Endometrial microvascular endothelial cells (primary cell): Measurements from ENCODE around the gene NINJ1. TPM values are rescaled to one million over a fixed set of nuclear protein-coding genes. Genes with fewer than 3 reads are reported as not detected.

Experiments used
- in situ Hi-C: cut with HindIII; loops from 2 replicates; pipeline ENCODE4 v1.10.0; 2017; ENCODE audit warnings: low sequenced_read_pairs, low pct_unique_long_range_greater_than_20kb; ENCODE audit errors: inconsistent ontology term
- total RNA-seq: library from RNA; depleted of rRNA; stranded (reverse); fragments of >200 nt; gene quantifications from one replicate; pipeline ENCODE4 v1.2.3, GENCODE V29; 2015; ENCODE audit errors: inconsistent ontology term

NINJ1 gene
- total RNA-seq, 1 donor from 2014 or later, result 76.0 TPM

DNA sequence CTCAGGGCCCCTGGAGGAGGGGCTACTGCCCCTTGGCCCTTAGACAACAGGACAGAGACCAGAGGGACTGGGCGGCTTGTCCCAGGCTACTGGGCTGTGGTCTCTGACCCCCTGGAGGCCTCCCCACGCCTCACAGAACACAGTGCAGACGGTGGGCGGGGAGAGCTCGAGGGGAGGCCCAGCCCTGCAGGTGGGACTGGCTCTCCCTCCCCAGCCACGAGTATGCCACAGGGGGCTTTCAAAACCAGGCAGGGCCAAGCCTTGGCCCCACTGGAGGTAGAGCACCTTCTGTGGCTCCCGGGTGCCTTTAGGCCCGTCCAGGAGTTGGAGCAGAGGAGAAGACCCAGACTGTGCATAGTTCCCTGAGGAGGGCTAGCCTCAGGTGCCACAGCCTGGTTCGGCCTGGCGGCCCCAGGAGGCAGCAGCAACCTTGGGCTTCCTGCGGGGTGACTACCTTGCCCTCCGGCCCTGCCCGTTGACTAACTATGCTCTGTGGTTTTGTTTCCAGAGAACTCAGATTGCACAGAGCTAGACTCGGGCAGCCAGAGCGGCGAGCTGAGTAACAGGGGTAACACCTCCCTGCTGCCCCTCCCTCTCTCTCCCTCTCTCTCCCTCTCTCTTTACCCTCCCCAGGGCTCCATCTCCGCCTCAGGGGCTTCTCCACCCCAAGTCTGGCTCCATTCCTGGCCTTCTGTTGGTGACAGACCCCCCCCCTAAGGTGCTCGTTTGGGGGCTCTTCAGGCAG, 22.5 kb downstream of the NINJ1 start:
- in situ Hi-C loops, result no loop called here

DNA sequence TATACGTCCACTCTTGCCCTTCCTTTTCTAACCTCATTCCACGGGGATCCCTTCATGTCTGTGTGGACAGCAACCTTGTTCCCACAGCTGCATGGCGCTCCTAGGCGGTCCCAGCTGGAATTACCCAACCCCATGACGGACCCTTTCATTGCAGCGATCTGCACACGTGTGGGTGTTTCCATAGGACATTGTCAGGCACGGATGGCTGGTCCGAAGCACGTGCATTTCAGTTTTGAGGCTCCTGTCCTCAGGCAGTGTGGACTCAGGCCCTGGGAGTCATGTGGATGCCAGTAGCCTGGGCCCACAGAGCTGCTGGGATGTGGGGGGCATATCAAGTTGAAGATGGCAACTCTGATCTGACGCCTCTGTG, 23.1 kb downstream of the NINJ1 start:
- in situ Hi-C loops, result no loop called here

DNA sequence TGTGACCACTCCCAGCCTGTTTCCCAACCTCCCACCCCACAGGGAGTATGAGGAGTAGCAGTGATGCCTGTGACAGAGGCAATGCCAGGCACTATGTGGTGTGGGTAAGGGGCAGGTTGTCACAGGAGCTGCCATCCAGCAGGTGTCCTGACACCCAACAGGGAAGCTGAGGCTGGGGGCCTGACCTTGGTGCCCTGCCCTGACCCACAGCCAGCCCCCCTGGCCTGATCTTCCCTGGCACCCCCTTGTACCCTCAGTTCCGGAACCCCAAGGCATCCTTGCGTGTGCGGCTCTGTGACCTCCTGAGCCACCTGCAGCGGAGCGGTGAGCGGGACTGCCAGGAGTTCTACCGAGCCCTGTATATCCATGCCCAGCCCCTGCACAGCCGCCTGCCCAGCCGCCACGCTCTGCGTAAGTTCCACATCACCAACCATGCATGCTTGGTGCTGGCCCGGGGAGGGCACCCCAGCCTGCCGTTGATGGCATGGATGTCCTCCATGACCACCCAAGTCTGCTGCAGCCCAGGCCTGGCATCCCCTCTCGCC, 23.7 kb downstream of the NINJ1 start:
- in situ Hi-C loops, result no loop called here

DNA sequence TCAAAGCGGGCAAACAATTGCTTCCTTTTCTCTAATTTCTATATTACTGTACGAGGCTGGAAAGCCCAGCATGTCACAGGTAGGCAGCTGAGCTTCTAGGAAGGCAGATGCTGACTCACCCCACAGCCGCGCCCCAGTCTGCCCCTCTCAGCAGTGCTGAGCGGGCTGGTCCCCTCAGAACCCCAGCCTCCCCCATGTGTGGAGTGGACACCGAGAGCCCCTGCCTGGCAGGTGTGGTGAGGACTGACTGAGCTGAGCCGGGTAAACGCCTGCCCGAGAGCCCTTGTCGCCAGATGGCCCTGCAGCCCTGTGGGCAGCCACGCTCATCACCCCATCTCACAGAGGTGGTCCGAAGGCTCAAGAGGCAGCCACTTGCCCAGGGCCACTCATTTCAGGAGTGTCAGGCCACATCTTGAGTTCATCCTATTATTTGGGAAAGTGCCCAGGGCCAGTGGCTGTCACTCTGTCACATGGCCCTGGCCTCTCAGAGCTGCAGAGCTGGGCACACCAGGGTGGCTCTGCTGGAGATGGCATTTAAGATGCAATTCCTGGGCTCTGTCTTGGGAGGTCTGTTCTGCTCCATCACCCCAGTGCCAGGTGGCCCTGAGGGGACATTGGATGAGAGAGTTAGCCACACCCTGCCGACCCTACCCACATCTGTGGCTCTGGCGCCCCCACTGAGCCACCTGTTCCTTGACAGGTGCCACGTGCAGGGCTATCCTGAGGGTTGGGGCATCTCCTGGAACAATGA, 25.6 kb downstream of the NINJ1 start:
- in situ Hi-C loops, result loop anchor here (10.0 kb wide), 1 partner anchor 46 kb away; no protein-coding TSS in a partner anchor

DNA sequence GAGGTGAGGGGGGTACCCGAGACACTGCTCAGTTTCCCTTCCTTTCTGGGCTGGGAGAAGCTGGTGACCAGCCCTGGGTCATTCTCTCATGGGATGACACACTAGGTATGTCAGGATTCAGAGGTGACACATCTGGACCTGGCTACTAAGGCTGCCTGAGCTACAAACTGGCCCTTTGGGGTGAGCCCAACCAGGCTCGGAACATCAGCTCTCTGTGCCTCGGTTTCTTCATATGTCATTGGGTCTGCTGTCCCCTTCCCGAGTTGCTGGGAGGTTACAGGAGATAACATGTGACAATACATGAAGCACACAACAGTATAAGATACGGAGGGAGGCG, 26.3 kb downstream of the NINJ1 start:
- in situ Hi-C loops, result loop anchor here (10.0 kb wide), 1 partner anchor 47 kb away; no protein-coding TSS in a partner anchor

DNA sequence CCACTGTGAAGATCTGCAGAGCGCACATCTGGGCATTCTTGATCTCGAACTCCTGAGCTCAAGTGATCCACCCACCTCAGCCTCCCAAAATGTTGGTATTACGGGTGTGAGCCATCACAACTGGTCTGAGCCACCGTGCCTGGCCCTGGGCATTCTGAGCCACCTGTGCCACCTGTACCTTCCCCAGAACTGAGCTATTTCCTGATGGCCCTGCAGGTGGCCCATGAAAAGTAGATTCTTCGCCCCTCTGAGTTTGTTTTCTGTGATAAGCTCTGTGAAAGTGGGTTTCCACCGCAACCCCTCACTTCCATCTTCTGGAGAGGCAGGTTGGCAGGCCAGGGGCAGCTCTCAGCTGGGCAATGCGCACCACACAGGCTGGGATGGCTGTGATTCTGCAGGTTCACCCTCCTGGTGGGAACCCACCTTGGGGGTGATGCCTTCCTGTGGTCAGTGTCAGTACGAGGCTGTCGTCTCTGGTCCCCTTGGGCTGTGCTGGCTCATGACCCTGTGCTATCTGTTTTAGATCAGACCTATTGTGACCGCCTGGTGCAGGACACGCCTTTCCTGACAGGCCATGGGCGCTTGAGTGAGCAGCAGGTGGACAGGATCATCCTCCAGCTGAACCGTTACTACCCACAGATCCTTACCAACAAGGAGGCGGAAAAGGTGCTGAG, 26.8 kb downstream of the NINJ1 start:
- in situ Hi-C loops, result loop anchor here (10.0 kb wide), 1 partner anchor 48 kb away; no protein-coding TSS in a partner anchor

DNA sequence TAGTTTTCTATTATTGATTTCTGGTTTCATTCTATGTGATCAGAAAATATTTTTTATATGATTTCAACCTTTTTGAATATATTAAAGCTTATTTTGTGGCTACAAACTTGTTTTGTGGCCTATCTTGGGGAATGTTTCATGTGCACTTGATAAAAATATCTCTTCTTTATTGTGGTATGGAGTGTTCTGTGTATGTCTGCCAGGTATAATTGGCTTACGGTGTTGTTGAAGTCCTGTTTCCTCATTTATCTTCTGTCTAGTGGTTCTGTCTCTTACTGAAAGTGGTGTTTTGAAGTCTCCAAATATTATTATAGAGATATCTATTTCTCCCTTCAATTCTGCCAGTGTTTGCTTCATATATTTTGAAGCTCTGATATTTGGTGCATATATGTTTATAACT, 28.4 kb downstream of the NINJ1 start:
- in situ Hi-C loops, result loop anchor here (10.0 kb wide), 1 partner anchor 49 kb away; no protein-coding TSS in a partner anchor

DNA sequence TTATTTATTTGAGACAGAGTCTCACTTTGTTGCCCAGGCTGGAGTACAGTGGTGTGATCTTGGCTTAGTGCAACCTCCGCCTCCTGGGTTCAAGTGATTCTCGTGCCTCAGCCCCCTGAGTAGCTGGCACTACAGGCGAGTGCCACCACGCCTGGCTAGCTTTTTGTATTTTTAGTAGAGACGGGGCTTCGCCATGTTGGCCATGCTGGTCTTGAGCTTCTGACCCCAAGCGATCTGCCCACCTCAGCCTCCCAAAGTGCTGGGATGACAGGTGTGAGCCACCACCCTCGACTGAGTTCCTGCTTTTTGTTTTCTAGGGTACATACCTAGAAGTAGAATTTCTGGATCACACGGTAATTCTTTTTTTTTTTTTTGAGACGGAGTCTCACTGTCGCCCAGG, 33.0 kb downstream of the NINJ1 start:
- in situ Hi-C loops, result loop anchor here (10.0 kb wide), 1 partner anchor 54 kb away; no protein-coding TSS in a partner anchor

DNA sequence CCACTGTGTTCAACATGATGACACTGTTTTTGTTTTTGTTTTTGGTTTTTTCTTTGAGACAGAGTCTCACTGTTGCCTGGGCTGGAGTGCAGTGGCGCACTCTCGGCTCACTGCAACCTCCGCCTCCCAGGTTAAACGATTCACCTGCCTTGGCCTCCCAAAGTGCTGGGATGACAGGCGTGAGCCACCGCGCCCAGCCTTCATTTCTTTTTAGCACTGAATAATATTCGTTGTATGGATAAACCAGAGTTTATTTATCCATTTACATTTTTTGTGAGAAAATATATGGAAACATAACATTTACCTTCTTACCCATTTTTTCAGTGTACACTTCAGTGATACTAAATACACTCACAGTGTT, 33.8 kb downstream of the NINJ1 start:
- in situ Hi-C loops, result loop anchor here (10.0 kb wide), 1 partner anchor 55 kb away; no protein-coding TSS in a partner anchor

DNA sequence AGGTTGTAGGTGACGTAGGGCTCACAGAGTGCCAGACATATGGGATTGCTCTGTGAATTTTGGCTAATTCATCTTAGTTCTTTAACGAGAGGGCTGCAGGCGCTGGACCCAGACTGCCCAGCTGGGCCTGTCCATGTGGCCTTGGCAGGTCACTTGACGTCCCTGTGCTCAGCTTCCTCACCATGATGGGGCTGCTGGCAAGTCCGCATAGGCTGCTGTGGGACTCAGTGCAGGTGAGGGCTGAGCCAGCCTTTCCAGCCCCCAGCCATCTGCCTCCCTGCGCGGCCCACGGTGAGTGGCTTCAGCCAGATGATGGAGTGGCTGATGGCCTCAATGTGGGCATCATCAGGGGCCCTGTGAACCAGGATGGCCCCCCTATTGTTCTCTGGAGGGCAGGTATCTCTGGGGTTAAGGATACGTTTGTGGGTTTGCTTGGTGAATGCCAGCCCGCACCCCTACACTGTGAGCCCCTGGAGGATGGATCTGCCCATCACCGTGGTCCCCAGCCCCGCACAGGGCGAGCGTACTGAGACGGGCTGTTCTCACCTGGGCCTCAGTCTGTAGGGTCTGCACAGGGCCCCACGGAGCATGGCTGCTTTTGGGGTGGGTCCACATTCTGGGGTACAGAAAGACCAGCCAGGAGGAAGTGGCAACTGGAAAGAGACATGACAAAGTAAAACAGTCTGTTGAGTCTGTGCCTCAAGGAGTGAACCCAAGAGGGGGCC, 34.3 kb downstream of the NINJ1 start:
- in situ Hi-C loops, result loop anchor here (10.0 kb wide), 1 partner anchor 55 kb away; no protein-coding TSS in a partner anchor

DNA sequence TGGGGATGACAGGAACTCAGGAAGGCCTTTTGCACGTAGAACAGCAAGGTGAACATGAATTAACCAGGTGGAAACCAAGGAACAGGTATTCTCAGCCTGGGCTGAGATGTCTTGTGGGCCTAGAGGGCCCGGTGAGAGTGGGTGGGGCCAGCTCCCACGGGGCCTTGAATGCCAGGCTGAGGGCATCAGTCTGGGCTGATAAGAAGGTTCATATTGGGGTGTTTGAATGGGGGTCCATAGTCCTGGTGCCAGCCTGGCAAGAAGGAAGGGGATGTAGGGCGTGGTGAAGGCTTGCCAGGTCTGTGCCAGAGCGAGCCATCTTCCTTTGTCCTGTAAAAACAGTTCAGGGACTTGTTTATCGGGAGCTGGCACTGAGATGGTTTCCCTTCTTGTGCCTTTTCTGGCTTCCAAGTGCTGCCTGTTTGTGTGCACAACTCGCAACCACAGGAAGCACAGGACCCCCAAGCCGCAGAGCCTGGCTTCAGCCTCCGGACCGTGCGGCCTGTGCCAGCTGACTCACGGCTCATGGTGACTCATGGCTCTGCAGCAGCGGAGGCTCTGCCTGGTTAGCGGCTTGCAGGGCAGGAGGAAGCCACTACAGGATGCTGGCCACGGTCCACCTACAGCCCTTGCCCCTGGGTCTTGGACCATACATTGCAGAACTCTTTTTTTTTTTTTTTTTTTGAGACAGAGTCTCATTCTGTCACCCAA, 35.7 kb downstream of the NINJ1 start:
- in situ Hi-C loops, result no loop called here

DNA sequence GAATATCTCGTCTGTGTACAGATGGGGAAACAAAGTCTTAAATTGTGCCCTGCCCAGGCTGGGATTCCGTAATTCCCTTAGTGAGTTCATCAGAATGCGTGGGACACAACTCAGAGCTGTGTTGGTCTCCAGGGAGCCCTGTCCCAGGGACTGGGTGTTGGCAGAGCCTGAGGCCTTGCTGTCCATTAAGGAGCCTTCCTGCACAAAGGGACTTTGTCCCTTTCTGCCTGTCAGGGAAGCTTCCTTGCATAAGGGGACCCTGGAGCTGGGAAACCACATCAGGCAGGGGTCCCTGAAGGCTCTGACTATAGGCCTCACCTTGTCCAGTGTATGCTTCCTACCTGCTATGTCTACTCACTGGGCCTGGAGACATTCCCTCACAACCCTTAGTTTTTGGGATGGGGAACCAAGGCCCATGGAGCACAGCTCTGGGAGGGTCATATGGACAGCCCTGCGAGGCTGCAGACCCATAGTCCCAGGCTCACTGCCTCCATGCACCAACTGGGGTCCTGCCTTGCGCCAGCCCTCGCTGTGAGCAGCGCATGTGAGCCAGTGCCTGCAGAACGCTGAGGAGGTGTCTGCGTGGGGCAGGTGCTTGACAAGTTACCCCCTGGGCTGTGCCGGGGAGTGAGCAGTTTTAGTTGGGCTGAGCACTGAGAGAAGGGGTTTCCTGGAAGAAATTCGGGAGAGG, 36.4 kb downstream of the NINJ1 start:
- in situ Hi-C loops, result no loop called here

DNA sequence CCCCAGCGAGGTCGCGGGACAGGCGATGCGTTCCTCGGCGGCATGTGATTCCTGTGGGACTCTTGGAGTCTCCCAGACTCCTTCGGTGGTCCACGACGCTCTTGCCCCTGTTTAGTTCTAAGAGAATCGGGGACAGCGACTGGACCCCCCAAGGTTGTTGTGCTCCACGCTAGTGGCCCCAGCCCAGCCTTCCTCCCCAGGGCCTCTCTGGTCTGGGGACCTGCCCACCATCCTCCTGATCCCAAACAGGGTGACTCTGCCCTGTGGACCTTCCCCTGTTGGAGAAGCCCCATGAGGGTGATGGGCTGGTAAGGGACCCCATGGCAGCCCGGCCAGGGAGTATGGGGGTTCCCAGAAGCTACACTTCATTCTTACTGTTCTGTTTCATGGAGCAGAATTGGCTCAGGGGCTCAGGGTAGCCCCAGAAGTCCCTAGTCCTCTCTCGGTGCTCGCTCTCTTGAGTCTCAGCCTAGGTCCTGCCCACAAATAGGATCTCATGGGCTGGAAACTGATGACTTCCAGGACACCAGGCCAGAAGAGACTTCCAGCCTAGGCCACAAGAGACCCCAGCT, 37.2 kb downstream of the NINJ1 start:
- in situ Hi-C loops, result no loop called here

DNA sequence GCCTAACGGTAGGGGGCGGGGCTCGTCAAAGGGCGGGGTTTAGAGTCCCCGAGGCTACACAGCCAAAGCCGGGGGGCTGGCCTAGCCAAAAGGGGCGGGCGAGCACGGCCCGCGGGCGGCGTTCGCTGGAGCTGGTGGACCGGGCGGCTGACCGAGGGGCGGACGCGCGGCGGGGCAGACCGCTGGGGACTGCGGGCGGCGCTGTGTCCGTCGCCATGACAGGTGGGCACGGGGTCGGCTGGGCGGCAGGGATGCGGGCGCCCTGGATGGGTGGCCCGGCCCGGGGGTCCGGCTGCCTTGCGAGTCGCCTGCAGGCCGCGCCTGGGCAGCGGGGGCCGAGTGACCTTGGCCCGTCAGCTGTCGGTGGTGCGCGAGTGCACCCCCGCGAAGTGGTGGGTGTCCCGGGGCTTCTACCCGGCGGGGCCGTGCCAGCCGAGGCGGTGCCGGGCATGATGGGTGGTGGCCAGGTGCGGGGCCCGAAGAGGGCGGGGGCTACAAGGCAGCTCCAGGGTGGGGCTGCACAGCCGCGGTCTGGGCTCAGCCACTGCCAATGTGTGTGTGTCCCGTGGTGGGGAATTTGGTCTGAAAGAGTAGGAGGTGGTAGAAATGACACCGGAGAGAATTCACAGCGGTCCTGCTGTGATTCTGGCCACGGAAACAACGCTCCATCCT, 37.8 kb downstream of the NINJ1 start, which contains the start of gene CARD19:
Gene CARD19, plus strand, starts transcription at position 87 of the 672 bp plus-strand sequence. Its CDS starts 129 bp downstream, at position 216.
- in situ Hi-C loops, result no loop called here

DNA sequence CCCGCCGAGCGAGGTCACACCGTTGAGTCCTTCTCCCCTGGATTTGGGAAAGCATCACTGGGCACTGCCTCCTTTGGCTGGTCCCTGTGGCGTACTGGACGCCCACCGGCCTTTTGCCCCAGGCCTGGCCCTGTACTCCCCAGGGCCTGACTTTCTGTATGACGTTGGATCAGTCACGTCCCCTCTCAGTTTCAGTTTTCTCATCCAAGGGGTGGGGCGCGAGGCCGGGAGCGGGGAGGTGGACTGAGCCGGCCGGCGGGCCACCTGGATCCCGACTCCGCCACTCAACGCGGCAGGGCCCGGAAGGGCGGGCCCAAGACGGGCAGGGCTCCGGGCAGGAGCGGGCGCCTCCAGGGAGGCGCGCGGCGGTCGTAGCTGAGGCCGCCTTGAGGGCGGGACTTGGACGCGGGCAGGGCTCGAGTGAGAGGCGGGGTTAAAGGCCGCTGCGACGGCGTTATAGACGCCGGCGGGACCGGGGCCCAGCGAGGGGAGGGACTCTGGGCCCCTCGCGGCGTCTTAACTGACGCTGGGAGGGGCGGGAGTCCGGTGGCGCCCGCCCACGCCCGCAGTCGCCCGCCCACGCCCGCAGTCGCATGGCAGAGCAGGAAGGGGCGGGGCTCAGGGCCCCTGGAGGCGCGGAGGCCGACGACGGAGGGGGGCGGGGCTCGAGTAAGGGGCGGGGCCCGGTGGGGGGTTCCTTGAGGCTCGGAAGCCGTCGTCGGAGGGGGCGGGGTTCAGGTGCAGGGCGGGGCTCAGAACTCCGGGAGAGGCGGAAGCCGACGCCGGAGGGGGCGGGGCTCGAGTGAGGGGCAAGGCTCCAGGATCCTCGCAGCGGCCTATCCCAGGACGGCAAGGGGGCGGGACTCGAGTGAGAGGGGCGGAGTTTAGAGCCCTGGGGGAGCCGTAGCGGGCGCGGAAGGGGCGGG, 38.6 kb downstream of the NINJ1 start:
- in situ Hi-C loops, result no loop called here
